SU-DHL-6 (cell line): ENCODE measurements around the gene ERGIC2.

Source experiments
- H2AFZ ChIP-seq: fragments of 200-600 bp; sonication (generic); 2 replicates; pipeline ENCODE4 v1.6.1; 2014; ENCODE audit warnings: low read depth, mild to moderate bottlenecking, moderate library complexity, mixed read lengths, antibody characterized with exemption, low read length; ENCODE audit not compliant: severe bottlenecking
- H3F3A ChIP-seq: fragments of 200-600 bp; shearing (Covaris generic); 2 replicates; pipeline ENCODE4 v1.6.0; 2016; ENCODE audit warnings: antibody characterized with exemption, mild to moderate bottlenecking; ENCODE audit not compliant: insufficient read depth
- H3K27ac ChIP-seq: fragments of 200-600 bp; sonication (generic); 2 replicates; pipeline ENCODE4 v1.5.1; 2016; ENCODE audit warnings: low read depth, mild to moderate bottlenecking, low read length, moderate library complexity, mixed read lengths
- H3K27me3 ChIP-seq: fragments of 200-600 bp; sonication (generic), shearing (Covaris generic); 2 replicates; pipeline ENCODE4 v1.6.0; 2014; ENCODE audit warnings: mild to moderate bottlenecking, low read length
- H3K36me3 ChIP-seq: fragments of 200-600 bp; sonication (generic); 2 replicates; pipeline ENCODE4 v1.6.1; 2014; ENCODE audit warnings: mild to moderate bottlenecking, low read length, mixed read lengths
- H3K4me2 ChIP-seq: fragments of 300-600, 200-600 bp; shearing (Covaris generic), sonication (generic); 2 replicates; pipeline ENCODE4 v1.6.0; 2014; ENCODE audit warnings: low read length, low read depth, mild to moderate bottlenecking; ENCODE audit not compliant: poor library complexity, severe bottlenecking
- H3K4me3 ChIP-seq: fragments of 200-600 bp; sonication (generic); 2 replicates; pipeline ENCODE4 v1.5.1; 2014; ENCODE audit warnings: antibody characterized with exemption, low read length, mild to moderate bottlenecking, mixed read lengths; ENCODE audit not compliant: insufficient read depth, poor library complexity, severe bottlenecking
- H3K79me2 ChIP-seq: fragments of 200-600 bp; sonication (generic); 2 replicates; pipeline ENCODE4 v1.6.1; 2014; ENCODE audit warnings: mild to moderate bottlenecking, low read length, moderate library complexity; ENCODE audit not compliant: insufficient read depth
- H3K9ac ChIP-seq: fragments of 200-600 bp; sonication (generic); 2 replicates; pipeline ENCODE4 v1.7.0; 2014; ENCODE audit warnings: mild to moderate bottlenecking, low read length
- H3K9me2 ChIP-seq: fragments of 200-600 bp; sonication (generic); replicated peaks from 2 replicates; pipeline ENCODE4 v1.6.1; 2014; ENCODE audit warnings: low read length; ENCODE audit not compliant: insufficient read depth
- H3K9me3 ChIP-seq: fragments of 200-600 bp; sonication (generic); 2 replicates; pipeline ENCODE4 v1.6.1; 2014; ENCODE audit warnings: low read length, mixed read lengths; ENCODE audit not compliant: insufficient read depth
- H4K20me1 ChIP-seq: fragments of 200-600 bp; sonication (generic); 2 replicates; pipeline ENCODE4 v1.6.1; 2014; ENCODE audit warnings: low read depth, mild to moderate bottlenecking, antibody characterized with exemption, low read length, moderate library complexity, mixed read lengths
- CTCF ChIP-seq: fragments of 200-600 bp; sonication (generic); IDR thresholded peaks from one replicate; pipeline ENCODE4 v1.5.1; 2017; ENCODE audit warnings: antibody characterized with exemption, mild to moderate bottlenecking, low read length, moderate library complexity; ENCODE audit not compliant: insufficient read depth, poor library complexity, severe bottlenecking
- EZH2phosphoT487 ChIP-seq: fragments of 200-600 bp; sonication (generic), shearing (Covaris generic); conservative IDR thresholded peaks from 2 replicates; pipeline ENCODE4 v1.6.1; 2018; ENCODE audit warnings: mild to moderate bottlenecking, antibody characterized with exemption, low read length, moderate library complexity, mixed read lengths

The ERGIC2 gene

DNA sequence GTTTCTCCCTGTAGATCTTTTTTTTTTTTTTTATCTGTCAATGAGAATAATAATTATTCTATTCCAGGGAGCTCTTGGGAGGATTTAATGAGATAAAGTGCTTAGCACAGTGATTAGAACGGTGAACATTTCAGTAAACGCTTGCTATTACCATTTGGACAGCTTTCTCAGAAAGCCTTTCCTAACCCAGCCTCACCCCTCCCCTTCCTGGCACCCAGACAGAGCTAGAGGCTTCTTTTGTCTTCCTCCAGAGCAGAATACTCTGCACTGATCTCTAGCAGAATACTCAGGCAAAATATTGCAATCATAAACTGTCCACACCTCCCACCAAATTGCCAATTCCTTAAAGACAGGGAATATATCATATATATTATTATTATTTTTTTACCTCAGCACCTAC is 66.6 kb downstream of the ERGIC2 start:
- Histone ChIP-seq H3K9me3 (no peaks in the 10 kb centered on the region), H3F3A (no peaks in the 10 kb centered on the region), H3K27me3 (no peaks in the 10 kb centered on the region), H3K4me2 (no peak overlapping the region), H2AFZ (no peak overlapping the region), H3K36me3 (no peaks in the 10 kb centered on the region), H3K79me2 (no peaks in the 10 kb centered on the region), H3K9ac (no peak overlapping the region), H3K27ac (no peak overlapping the region), H3K9me2 (no peaks in the 10 kb centered on the region), H3K4me3 (no peak overlapping the region), H4K20me1 (no peaks in the 10 kb centered on the region)
- TF ChIP-seq EZH2phosphoT487 (no peak), CTCF (no peak)

GRCh38 chr12:29310899-29311298 is 70.1 kb downstream of the ERGIC2 start:
- no peaks in the 10 kb centered on the region for H3K36me3 ChIP-seq
- no peaks in the 10 kb centered on the region for H3F3A ChIP-seq
- no peaks in the 10 kb centered on the region for H3K79me2 ChIP-seq
- H3K27me3 ChIP-seq = no peaks in the 10 kb centered on the region
- H3K9me2 ChIP-seq = no peaks in the 10 kb centered on the region
- H3K9me3 ChIP-seq = no peaks in the 10 kb centered on the region
- H2AFZ ChIP-seq = no peak overlapping the region
- no peak for TF ChIP-seq EZH2phosphoT487
- TF ChIP-seq CTCF = no peak
- no peak overlapping the region for H3K27ac ChIP-seq
- H3K4me3 ChIP-seq = no peak overlapping the region
- no peak overlapping the region for H3K9ac ChIP-seq
- no peak overlapping the region for H3K4me2 ChIP-seq
- no peaks in the 10 kb centered on the region for H4K20me1 ChIP-seq

GRCh38 chr12:29309320-29309902 is 71.6 kb downstream of the ERGIC2 start:
- H3K9me2 ChIP-seq = no peaks in the 10 kb centered on the region
- no peak overlapping the region for H3K27ac ChIP-seq
- no peaks in the 10 kb centered on the region for H3K79me2 ChIP-seq
- no peaks in the 10 kb centered on the region for H4K20me1 ChIP-seq
- no peaks in the 10 kb centered on the region for H3K9me3 ChIP-seq
- TF ChIP-seq CTCF (peak; percentile 25), EZH2phosphoT487 (no peak)
- H3K27me3 ChIP-seq = no peaks in the 10 kb centered on the region
- H3K4me3 ChIP-seq = no peak overlapping the region
- no peaks in the 10 kb centered on the region for H3F3A ChIP-seq
- H3K4me2 ChIP-seq = no peak overlapping the region
- H2AFZ ChIP-seq = no peak overlapping the region
- no peak overlapping the region for H3K9ac ChIP-seq
- H3K36me3 ChIP-seq = no peaks in the 10 kb centered on the region
